GM11168 (cell line): ENCODE measurements around the gene GRIN2C.
"Not testable (repeated sequence)": the region's sequence is repeated elsewhere in the genome, so short reads cannot be mapped to it uniquely, and the experiment has no call there.

Source experiments
- in situ Hi-C: fragments of 300-500 bp; cut with MboI; formaldehyde crosslinking; loops from one replicate; pipeline ENCODE4 v1.12.0; 2022; ENCODE audit warnings: low sequenced_read_pairs; ENCODE audit not compliant: unreplicated experiment

The GRIN2C gene

DNA sequence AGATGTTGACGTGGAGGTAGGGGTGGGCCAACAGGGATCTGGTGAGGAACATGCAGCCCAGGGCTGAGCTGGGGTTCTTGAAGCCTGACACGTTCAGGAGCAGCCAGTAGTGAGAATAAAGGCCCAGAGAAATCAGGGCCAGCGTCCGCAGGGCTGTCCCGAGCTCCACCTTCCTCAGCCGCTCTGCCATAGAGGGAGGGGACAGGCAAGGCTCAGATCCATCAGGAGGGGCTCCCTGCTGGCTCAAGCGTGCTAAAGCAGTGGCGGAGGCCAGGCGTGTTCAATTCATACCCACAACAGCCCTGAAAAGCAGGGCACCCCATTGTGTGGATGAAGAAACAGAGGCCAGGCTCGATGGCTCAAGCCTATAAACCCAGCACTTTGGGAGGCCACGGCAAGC lies 21.4 kb upstream of the GRIN2C start:
- in situ Hi-C loops = no loop called here

DNA sequence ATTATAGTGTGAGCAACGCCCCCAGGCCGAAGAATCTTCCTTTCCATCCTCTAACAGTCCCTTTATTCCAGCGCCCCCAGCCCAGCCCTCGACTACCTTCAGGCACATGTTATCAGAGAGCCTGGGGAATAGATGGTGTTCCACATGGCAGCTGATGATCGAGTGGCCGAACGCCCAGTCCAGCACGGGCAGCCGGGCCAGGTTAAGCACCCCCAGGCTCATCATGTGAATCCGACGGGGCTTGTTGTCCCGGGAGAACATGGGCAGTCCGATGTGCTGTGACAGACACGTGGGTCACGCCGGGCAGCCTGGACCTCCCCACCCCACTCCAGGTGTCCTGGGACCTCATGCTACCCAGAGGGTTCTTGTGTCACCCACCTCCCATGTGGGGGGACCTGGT lies 19.6 kb upstream of the GRIN2C start:
- in situ Hi-C loops = no loop called here

DNA sequence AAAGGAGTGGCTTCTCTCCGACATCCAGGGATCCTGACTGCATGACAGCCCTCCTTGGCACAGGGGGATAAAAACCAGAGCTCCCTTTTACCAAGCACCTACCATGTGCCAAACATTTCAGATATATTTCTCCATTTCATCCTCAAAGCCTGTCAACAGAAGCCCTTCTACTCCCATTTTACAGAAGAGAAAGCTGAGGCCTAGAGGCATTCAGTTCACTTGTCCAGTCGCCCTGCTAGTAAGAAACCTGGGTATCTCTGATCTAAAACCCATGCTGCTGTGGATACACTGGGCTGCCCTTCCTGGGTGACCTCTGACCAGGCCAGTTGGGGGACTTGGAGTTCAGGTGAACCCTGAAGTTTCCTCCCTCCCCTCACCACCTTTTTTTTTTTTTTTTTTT lies 19.0 kb upstream of the GRIN2C start:
- in situ Hi-C loops = no loop called here

DNA sequence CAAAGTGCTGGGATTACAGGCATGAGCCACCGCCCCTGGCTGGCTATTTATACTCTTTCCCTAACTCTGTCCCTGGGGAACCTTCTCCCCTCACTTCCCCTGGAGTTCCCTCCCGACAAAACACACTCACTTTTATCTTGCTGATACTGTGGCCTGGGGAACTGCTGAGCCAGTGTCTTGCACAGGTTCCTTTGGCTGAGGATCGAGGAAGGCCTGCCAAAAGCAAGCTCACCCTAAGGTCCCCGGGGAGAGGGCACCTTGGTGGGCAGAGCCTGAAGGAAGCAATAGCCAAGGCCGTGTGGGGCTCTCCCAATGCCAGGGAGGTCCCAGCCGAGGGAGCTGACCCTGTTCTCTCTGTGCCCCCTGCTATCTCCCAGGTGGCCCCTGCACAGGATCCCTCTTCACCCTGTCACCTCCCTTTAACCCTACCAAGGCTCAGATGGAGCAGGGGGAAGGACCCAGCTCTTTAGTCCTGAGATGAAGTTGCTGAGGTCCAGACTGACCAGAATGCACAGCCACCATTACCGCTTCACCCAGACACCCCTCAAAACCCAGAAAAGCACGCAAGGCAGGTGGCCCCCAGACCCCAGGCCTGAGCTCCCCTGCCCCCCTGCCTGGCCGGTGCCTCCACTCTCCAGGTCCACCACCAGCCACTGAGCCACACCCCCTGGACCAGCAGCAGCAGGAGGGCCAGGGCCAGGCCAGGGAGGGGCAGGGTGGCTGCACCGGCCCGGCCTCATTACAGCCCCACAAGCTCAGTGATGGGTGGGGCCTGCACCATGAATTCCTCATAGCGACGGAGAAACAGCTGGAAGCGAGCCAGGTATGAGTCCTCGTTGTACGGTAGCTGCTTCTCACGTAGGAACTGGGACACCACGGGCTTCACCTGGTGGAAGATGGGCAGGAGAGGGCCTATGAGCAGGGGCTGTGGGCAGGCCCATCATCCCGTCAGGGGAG lies 18.2 kb upstream of the GRIN2C start:
- in situ Hi-C loops = no loop called here

DNA sequence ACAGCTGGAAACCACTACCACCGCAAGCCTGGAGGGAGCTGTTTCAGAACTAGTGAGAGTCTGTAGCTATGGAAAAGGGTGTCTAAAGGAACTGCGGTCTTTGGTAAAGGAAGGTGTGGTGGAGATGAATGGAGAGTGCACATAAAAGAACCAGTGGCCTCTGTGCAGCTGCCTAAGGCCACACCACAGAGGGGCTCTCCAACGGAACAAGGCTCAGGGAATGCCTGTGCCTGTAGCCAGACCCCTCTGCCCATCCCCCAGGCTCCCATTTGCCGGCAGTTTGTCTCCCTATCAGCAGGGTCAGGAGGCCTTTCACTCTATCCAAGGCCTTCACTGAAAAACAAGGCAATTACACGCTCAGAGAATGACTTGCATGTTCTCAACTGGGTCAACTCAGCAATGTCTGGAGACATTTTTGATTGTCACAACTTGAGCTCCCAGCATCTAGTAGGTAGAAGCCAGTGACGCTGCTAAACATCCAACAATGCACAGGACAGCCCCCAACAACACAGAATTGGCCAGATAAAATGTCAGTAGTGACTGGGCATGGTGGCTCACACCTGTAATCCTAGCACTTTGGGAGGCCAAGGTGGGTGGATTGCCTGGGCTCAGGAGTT lies 16.4 kb upstream of the GRIN2C start:
- in situ Hi-C loops = no loop called here

GRCh38 chr17:74875155-74875976 lies 15.7 kb upstream of the GRIN2C start:
- in situ Hi-C loops = no loop called here

- in situ Hi-C loops = no loop called here
Measured at GRCh38 chr17:74874615-74875037, 14.9 kb upstream of the GRIN2C start.

GRCh38 chr17:74873874-74874614 lies 14.4 kb upstream of the GRIN2C start:
- in situ Hi-C loops = no loop called here

DNA sequence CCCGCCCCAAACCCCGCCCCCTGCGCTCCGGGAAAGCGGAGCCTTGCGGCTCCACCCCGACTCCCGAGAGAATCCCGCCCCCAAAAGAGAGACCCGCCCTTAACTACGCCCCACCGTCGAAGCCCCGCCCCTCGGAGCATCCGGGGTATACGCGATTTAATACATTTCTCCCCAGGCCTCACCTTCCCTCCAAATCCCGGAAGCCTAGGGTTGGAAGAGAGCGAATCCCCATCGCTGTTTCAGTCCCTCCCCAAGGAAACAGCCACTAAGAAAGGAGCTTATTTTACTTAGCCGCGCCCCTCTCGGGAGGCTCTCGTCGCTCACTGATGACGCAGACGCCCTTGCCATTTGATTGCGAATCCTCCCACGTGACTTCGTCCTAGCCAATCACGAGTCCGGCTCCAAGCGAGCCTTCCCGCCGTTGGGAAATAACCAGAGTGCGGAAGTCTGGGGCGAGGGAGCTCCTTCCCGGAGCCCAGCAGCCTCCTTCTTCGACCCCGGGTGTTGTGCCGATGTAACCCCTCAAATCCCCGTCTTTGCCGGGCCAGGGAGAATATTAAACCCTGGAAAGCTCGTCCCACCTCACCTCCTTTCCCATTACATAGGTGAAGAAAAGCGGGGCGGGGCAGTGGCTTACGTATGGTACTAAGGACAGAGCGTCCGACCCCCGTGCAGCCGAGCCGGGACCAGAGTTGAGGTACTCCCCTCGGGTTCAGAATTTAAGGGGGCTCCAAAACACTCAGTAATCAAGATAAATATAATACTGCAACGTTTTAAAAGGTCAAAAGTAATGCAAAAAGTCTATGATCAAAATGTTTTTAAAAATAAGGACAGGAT lies 13.6 kb upstream of the GRIN2C start:
- in situ Hi-C loops = no loop called here

DNA sequence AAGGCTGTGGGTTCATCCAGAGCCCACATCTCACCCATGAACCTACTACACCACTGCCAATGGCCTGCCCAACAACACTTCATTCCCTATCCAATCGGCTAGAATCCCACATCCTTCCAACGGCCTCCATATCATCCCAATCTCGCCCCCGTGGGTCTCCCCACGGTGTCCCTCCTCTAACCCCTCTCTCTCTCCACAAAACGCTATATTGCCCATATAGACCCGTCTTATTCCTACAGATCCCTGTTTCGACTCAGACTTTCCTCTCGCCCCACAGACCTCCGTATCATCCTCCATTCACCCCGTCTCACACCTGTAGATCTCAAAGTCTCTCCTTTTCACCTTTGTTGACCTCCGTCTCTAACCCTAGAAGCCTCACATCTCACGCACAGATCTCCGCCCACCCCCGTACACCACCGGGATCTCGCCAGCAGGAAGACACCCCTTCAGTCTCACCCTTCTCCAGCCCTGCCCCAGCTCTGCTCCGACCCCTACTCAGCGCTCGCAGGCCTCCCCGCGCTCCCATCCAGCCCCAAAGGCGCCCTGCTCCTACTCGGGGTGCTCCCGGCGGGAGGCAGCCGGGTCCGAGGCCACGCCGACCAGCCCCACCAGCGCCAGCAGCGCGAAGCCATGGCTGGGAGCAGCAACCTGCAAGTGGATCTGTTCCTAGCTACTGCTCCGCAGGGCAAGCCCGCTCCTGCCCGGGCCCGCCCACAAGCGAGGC lies 12.8 kb upstream of the GRIN2C start, which contains the start of gene FDXR:
Gene FDXR (minus strand): TSS at position 682 of the 724 bp plus-strand sequence. CDS start 50 bp downstream, at position 632.
- in situ Hi-C loops = no loop called here

- in situ Hi-C loops = no loop called here
Measured at GRCh38 chr17:74871356-74872076, 11.8 kb upstream of the GRIN2C start.

DNA sequence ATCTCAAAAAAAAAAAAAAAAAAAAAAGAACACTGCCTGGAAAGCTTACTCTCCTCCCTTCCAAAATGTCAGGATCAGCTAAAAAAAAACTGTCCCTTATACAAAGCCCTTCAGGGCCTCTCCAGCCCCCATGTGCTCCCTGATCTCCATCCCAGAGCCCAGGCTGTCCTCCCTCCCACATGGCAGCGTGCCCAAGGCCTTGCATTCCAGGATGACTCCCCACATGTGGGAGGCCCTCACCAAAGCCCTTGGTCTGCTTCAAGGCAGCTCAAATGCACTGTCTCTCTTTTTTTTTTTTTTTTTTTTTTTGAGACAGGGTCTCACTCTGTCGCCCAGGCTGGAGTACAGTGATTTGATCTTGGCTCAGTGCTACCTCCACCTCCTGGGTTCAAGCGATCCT lies 10.8 kb upstream of the GRIN2C start:
- in situ Hi-C loops = no loop called here

DNA sequence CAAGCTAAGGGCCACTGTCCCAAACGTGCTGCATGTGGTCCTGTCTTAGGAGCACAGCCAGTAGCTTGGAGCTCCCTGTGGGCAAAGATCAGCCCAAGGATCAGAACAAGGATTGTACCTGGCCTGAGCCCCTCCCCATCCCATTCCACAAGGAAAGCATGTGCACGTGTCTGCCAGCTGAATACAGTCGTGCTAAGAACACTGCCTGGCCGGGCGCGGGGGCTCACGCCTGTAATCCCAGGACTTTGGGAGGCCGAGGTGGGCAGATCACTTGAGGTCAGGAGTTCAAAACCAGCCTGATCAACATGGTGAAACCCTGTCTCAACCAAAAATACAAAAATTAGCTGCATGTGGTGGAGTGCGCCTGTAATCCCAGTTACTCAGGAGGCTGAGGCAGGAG lies 10.3 kb upstream of the GRIN2C start:
- in situ Hi-C loops = not testable (repeated sequence)

- in situ Hi-C loops = no loop called here
Measured at GRCh38 chr17:74868908-74869255, 9.2 kb upstream of the GRIN2C start.

DNA sequence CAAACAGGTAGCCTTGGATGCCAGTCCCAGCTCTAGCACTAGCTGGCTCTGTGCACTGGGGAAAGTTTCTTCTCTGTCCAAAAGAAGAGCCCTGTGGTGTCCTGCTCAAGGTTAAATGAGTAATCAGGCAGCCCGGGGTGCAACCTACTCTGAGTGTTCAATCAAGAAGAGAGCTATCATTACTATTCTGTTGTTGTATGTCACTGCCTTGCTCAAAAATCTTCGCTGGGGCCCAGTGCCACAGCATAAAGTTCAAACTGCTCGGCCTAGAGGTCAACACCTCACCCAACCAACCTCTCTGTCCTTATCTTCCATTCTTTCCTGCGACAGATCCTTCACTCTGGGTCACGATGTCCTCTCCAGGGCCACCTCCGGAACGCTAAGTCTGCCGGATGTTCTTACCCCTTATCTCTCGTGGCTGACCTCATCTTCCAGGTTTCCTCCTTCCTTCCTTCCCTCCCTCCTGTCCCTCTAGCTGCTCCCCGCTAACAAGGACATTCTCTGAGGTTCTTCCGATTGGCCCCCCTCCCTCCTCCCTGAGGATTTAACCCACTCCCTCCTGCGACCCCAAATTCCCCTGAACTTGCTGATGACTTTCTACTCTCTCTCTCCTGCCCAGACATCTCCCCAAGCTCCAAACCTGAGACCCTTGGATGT lies 8.7 kb upstream of the GRIN2C start:
- in situ Hi-C loops = no loop called here

- in situ Hi-C loops = no loop called here
Measured at GRCh38 chr17:74866198-74866835, 6.6 kb upstream of the GRIN2C start.
